GM18858 (cell line): Measurements from ENCODE around the gene CD40.
"Not testable (repeated sequence)": the region's sequence is repeated elsewhere in the genome, so short reads cannot be mapped to it uniquely, and the experiment has no call there.

Experiments
- ATAC-seq: cut with Tn5 transposase; IDR thresholded peaks from one replicate; pipeline ENCODE4 v1.9.1; 2021; ENCODE audit not compliant: unreplicated experiment

CD40 gene

DNA sequence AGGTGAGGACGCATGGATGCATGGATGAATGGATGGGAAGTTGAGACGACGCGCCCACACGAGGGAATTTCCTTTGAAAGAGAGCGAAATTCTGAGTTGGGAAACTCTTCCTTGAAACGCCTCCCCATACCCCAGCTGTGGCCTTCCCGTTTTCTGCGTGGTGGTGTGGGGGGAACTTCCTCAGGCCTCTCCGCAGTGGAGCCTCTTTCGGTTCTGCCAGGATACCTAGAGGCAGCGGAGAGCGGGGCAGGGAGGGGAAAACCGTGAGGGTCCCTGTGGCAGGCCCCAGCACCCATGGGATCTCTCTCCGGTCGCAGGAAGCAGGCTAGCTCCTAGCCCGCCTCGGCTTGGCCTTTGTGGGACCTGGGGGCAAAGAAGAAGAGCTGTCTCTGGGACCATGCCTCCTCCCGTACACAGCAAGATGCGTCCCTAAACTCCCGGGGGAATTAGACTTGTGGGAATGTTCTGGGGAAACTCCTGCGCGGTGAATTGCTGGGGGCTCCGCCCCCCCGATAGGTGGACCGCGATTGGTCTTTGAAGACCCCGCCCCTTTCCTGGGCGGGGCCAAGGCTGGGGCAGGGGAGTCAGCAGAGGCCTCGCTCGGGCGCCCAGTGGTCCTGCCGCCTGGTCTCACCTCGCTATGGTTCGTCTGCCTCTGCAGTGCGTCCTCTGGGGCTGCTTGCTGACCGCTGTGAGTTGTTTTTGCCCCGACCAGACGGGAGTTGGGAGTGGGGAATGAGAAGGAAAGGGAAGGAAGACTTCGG is at the start of gene CD40:
Gene CD40, plus strand, starts transcription at position 611 of the 764 bp plus-strand sequence. Its CDS starts 30 bp downstream, at position 641.
- peak; percentile 36 for ATAC-seq

DNA sequence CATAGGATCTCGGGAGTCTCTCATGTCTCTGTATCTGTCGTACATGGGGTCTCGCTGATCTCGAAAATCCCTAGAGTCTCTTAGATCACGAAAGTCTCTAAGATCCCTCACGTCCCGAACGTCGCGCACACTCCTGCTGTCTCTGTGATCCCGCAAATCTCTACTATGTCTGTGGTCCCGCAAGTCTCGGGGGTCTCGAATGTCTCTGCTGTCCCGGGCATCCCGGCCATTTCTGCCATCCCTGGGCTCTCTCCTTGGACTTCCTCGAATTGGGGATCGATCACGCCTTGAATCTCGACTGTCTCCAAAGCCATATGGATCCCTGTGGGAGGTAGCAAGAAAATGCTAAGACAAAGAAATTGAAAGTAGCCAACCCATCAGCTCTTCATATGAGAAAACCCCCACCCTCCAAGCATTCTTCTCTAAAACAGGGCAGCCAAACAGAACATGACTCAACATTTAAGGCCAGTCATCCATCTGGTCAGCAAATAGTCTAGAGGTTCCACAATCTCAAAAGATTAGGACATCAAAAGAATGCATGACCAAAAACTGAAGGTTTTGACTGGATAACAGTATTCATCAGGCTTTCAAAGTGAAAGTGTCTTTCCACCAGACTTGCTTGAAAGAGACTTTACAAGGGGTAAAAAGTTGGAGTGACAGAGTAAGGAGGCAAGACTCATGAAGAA is 47.8 kb upstream of the CD40 start:
- ATAC-seq, result no peak

DNA sequence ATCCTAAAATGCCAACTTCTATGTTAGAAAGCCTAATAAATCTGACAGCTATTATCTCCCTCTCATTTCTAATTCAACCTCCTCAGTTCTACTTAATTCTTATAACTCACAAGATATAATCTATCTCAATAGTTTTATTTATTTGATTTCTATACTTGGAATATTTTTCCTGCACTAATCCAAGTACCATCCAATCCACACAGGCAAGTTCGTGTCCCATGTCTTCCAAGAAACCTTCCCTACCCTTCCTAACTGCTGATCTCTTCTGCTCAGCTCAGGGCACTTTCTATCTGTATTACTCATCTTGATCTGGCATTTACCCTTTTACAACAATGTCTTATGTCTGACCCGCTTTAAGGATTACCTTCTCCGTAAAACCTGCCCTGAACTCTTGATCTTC is 46.5 kb upstream of the CD40 start:
- ATAC-seq, result no peak

DNA sequence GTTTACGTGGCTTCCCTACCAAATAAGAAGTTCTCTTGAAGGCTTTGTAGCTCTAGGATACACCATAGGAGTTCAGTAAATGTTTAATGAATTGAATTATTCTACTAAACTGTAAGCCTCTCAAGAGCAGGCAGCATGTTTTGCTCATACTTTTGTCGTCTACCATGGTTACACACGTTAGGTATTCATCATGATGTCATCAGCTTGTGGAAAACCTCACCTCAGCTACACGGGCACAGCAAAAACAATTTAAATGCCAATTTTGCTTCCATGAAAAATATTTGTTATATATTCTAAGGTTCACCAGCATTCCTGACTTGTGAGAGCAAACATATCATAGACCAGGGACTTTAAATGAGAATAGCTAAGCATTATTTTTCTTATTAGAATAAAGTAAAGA is 45.1 kb upstream of the CD40 start:
- ATAC-seq, result no peak

DNA sequence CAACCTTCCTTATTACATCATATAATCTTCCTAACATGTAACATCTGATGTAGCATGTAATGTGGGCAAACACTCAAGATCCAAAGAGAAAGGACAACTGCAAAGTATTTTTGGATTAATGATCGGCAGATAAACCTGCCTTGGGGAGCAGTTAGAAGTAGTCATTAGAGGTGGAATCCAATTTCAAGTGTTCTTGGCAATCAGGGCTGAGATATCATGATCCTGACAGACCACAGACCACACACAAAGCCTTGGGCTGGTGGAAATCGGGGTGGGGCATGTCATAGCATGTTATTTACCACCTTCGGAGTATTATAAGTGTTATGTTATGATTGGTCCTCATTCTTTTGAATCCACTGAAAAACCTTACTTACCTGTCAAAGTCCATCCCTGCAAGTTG is 44.7 kb upstream of the CD40 start:
- no peak for ATAC-seq

DNA sequence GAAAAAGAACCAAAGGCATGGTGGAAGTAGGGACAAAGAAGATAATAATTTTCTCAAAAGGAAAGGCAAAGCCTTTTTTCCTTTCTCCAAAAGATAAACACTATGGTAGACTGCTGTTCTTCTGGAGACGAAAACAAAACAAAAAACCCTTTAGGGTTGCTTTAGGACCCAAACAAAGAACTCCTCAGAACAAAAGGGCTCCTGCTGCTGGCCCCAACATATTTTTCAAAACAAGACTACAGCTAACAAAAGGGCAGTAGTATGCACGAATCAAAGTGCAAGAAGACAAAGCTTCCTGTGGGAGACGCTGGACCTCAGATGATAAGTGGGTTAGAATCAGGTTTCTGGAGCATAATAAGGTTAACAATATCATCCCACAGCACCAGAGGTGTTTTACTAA is 44.1 kb upstream of the CD40 start:
- no peak for ATAC-seq

DNA sequence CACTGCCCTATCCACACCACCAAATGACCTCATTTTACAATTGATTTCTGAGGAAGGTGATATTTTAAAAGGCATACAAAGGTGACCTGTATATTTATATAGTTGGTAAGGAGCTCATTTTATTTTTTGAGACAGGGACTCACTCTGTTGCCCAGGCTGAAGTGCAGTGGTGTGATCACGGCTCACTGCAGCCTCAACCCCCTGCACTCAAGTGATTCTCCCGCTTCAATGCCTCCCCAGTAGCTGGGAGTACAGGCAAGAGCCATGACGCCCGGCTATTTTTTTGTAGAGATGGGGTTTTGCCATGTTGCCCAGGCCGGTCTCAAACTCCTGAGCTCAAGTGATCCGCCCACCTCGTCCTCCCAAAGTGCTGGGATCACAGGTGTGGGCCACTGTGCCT is 41.3 kb upstream of the CD40 start:
- ATAC-seq, result no peak

DNA sequence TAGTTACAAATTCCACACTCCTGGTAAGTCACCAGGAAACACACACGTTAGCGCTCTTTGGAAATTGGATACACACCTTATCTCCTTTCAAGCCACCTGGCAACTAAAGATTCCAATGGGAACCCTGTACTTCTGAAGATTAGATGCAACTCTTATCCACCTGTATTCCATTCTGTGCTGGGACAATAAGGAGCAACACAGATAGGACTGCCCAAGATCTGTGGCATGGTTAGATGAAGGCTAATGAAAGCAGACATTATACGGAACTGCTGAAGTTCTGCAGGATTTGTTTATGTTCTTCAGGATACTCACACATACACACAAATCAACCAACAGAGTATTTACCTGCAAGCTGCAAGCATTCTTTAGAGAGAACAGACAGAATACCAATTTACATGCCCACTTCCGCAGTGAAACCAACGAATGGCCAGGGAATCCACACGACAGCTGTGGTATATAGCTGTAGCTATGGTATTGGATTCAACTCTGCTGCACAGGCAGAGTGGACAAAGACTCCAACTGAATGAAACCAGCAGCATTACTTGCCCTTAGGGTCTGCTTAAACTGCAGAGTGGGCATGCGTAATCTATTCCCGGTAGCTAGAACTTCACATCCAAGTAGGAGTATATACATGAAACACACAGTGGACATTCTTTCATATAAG is 40.3 kb upstream of the CD40 start:
- no peak for ATAC-seq

DNA sequence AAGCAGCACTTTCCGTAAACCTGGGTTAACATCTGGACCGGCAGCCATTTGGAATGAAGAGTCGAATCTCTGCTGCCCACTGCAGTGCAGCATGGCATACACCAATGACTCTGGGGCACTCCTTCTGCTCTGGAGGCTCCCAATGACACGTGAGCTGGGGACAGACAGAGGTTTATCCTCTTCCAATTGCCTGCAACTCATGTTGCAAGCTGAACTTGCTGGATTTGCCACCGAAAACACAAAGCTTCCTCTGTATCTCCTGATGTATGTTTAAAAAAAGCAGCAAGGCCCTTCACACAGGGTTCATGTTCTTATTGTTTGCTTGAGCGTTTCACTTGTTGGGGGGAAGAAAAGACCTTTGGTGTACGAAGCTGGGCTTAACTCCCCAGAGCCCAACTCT is 39.2 kb upstream of the CD40 start:
- no peak for ATAC-seq

DNA sequence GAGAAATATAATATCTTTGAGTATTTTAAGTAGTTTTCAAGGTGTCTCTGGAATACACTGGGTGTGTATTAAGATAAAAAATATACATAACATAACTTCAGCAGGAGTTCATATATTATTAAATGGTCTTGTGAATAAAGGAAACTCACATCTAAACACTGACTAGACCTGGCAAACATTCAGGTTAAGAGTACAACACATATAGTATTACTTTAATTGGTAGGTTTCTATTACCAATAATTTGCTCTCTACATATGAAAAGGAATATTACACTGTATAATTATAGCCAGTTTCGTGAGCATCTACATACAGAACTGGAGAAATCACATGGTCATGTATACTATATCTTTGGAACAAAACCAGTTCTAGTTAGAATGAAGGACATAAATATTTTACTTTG is 37.0 kb upstream of the CD40 start:
- no peak for ATAC-seq

DNA sequence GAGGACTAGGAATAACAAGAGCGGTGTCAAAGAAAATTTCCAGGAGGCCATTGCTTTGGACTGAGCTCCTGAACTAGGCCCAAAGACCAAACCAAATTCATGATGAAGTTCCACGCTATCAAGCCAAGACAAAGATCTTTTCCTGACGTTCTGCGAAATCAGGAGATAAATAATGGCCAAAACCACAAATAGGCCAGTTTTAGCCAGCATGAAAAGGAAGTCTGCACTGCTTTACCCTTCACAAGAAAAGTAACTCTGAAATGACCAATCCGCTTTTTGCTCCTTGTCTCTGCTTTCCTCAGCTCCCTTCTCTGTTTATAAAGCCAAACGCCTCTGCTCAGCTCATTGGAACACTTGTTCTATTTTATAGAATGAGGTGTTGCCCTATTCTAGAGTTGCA is 35.0 kb upstream of the CD40 start:
- ATAC-seq, result no peak

DNA sequence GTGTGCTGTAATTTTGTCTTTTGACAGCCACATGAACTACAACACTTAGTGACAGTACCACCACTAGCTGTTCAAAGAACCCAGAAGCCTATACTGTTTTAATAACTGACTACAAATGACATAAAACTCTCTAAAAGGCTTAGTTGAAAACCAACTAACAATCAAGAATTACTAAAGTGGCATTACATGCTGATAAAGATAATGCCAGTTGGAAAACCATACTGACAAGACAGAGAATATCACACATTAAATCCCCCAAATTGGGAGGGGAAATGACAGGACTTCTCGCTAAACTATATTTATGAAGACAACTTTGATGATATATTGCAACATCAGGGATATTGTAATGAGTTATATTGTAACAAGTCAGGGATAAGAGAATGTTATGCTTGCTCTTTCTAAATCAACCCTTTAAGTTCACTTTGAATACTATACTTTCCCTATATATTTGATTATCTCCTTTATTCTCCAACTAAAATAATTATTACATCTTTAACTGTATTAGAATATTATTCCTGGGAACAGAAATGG is 34.5 kb upstream of the CD40 start:
- ATAC-seq, result no peak

DNA sequence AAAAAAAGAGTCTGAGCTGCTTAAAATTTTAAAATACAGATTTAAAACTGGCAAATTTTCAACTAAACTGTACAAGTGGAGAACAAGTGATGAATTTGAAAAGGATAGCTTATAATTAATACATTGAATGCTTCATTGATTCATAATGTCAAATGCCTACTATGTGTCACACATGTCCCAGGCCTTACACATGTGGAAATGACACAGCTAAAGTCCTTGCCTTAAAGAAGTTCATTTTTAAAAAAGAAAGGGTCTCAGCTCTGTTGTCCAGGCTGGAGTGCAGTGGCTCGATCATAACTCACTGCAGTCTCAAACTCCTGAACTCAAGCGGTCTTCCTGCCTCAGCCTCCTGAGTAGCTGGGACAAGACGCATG is 33.3 kb upstream of the CD40 start:
- ATAC-seq, result no peak

DNA sequence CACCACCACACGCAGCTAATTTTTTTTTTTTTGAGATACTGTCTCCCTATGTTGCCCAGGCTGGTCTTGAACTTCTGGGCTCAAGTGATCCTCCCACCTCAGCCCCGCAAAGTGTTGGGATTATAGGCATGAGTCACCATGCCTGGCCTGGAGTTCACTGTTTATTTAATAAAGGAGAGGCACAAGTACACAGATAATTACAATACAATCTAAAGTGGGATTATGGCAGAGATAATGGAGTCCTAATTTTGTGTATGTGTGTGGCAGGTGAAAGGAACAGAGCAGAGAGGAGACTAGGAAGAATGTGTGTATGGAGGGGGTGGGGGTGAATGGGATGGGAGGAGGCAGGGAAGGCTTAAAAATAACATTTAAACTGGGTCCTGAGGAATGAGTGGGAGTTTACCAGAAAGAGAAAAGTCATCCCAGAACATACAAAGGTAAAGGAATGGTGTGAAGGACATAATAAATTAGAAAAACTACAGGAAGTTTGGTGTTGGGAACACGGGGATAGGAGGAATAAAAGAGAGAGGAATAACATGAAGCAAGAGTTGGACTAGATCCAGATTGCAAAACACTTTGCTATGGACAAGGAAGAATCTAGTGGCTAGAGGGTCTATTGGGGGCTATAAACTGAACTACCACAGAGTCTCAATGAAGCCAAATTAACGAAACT is 32.8 kb upstream of the CD40 start:
- no peak for ATAC-seq

DNA sequence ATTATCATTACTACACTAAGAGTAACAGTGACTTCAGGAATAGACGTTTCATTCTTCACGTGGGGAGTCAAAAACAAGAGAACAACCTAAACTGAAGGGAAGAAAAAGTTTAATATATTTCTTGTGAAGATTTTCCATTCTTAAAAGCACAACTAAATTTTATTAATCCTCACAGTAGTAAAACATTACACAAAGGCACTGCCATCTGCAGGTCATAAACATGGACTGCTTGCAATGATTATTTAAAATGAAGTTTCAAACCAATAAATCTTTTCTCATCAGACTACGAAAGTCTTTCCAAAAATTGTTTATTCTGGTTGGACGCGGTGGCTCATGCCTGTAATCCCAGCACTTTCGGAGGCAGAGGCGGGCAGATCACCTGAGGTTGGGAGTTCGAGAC is 31.0 kb upstream of the CD40 start:
- ATAC-seq, result no peak

DNA sequence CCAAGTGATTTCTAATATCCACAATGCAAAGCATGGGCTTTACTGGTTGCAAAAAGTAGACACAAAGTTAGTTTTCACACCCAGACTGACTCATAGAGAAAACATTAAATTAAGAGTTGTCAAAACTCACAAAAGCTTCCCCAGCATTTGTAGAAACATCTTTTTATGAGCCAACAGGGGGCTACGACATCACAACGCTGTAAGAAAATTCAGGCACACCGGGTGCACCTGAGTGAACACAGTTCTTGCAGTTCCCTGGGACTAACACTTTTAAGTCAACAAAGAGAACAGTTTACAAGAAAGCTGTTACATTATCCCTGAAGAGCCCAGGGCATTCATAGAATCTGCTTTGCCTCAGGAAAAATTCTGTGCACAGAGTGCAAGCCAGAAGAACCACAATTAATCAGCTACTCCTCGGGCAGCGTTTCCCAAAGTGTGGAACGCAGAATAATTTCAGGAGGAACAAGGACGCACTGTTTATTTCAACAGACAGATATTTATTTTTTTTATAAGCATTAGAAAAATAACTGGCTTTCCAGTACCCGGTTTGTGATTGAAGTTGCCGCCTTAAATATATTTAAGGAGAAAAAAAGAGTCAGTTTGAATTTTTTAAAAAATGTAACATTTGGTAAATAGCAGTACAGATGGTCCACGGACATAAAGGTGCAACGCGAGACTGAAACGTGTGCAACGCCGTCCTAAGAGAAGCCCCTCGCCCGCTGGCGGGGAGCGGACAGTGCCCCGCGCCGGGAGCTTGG is 29.5 kb upstream of the CD40 start:
- no peak for ATAC-seq

DNA sequence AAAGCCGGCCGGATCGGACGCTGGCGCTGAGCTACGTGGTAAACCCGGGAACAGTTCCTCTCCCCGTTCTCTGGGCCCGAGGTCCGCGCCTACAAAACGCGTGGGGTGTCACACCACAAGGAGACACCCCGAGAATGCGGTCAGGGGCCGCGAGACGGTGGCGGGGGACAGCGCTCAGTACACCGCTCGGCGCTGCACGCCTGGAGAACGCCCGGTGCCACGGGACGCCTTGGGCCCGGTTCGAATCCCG is 29.0 kb upstream of the CD40 start:
- ATAC-seq, result peak; percentile 12

DNA sequence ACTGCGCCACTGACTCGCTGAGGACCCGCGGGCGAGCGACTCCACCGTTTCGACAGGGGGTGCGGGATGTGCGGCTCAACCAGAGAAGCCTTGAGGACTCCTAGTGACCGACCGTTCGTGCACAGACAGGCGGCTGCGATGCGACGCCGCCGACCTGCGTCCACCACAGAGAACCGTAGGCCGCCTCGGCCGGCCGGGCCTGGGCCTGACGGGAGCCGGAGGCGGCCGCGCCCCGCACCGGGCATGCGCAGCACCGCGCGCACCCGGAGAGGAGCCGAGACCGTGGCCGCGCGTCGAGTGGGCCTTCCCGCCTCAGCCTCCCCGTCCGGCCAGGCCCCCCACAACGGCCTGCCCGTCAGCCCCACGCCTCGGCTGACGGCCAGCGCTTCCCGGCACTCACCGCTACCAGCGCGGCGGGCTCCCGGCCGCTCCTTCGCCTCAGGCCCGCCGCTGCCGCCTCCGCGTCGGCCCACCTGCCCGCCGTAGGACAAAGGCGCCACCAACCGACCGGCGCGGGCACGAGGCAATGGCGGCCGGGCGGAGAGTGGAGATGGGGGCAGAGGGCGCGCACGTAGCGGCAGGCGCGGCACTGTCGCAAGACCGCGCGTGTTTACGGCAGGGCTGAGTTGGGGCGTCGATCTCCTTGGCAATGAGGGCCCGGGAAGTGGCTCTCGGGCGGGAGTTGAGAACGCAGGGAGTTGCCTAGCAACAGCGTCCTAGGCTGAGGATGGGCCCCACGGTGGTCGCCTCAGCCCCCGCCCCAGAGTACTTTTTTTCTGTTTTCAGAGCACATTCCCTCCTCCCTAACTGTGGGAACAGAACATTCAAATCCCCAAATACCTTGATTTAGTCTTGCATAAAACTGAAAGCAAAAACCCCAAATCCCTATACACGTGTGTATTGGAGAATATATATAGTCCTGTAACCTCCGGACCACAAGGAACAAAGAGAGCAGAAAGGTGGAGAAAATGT is 28.4 kb upstream of the CD40 start, which contains the start of gene NCOA5:
Gene NCOA5, minus strand, starts transcription at position 546 of the 972 bp plus-strand sequence. CDS start 10,538 bp downstream, outside the sequence.
- peak; percentile 52 for ATAC-seq

DNA sequence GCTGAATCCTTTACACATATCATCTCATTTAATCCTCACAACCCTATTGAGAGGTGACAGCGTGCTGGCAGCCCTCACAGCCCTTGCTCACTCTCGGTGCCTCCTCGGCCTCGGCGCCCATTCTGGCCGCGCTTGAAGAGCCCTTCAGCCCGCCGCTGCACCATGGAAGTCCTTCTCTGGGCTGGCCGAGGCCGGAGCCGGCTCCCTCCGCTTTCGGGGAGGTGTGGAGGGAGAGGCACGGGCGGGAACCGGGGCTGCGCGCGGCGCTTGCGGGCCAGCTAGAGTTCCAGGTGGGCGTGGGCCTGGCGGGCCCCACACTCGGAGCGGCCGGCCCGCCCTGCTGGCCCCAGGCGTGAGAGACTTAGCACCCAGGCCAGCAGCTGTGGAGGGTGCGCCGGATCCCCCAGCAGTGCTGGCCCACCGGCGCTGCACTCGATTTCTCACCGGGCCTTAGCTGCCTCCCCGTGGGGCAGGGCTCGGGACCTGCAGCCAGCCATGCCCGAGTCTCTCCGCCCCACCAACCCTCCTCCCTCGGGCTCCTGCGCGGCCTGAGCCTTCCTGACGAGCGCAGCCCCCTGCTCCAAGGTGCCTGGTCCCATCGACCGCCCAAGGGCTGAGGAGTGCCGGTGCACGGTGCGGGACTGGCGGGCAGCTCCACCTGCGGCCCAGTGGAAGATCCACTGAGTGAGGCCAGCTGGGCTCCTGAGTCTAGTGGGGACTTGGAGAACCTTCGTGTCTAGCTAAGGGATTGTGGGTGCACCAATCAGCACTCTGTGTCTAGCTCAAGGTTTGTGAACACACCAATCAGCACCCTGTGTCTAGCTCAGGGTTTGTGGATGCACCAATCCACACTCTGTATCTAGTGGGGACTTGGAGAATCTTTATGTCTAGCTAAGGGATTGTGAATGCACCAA is 26.2 kb upstream of the CD40 start:
- not testable (repeated sequence) for ATAC-seq
